ENCODE data around the gene CTNND2.

GRCh38 chr5:11357928-11358327, 546.3 kb downstream of the CTNND2 start:
- no peak for TF ChIP-seq MAX (IDR thresholded peaks at IDR 0.05)
- no peak for TF ChIP-seq SP1 (IDR thresholded peaks at IDR 0.05)
- TF ChIP-seq YY1 (IDR thresholded peaks at IDR 0.05) = no peak
- TF ChIP-seq CTCF (IDR thresholded peaks at IDR 0.05; ENCODE audit: low read depth, low read length, missing input control) = no peak
- no peak for TF ChIP-seq ZBTB33 (IDR thresholded peaks at IDR 0.05)
- TF ChIP-seq NR2F2 (IDR thresholded peaks at IDR 0.05) = no peak
- TF ChIP-seq RAD21 (IDR thresholded peaks at IDR 0.05) = no peak
- TF ChIP-seq JUND (IDR thresholded peaks at IDR 0.05) = no peak
- TF ChIP-seq REST (IDR thresholded peaks at IDR 0.05) = no peak
